A673 (cell line): ENCODE results near the gene ERC1. TPM values are rescaled to one million over a fixed set of nuclear protein-coding genes. Genes with fewer than 3 reads are reported as not detected.

Source experiments
- BruUV-seq: library from RNA; stranded (reverse); fragments of 400-500 nt; replicated peaks from 2 replicates; lab custom pipeline; 2021; lab: Mats Ljungman, UMichigan
- CTCF ChIA-PET: fragments of 300-600 bp; sonication (Branson Sonifier 250); formaldehyde crosslinking; loops from one replicate; lab custom pipeline; 2022; ENCODE audit warnings: antibody characterized with exemption; lab: Charles Lee
- POLR2A ChIA-PET: fragments of 300-600 bp; sonication (Branson Sonifier 250); formaldehyde crosslinking; loops from one replicate; lab custom pipeline; 2022; ENCODE audit warnings: antibody characterized with exemption; ENCODE audit not compliant: low non-redundant PET; lab: Charles Lee
- DNase-seq: peaks from one replicate; pipeline ENCODE4 v3.0.0-alpha.2; 2015; ENCODE audit warnings: low spot score
- H3K27ac ChIP-seq: fragments of 200-600 bp; sonication (generic); 2 replicates; pipeline ENCODE4 v1.5.1; 2016; ENCODE audit warnings: mixed run types, low read depth, mild to moderate bottlenecking, mixed read lengths, antibody characterized with exemption, low read length; ENCODE audit not compliant: poor library complexity, severe bottlenecking
- H3K27me3 ChIP-seq: fragments of 200-600 bp; sonication (generic); replicated peaks from 2 replicates; pipeline ENCODE4 v1.6.1; 2017; ENCODE audit warnings: mixed run types, low read depth, mild to moderate bottlenecking, mixed read lengths, antibody characterized with exemption, low read length; ENCODE audit not compliant: insufficient read depth, poor library complexity
- H3K36me3 ChIP-seq: fragments of 200-600 bp; sonication (generic); 2 replicates; pipeline ENCODE4 v1.6.1; 2016; ENCODE audit warnings: mixed run types, mild to moderate bottlenecking, mixed read lengths, antibody characterized with exemption, low read length; ENCODE audit not compliant: insufficient read depth, poor library complexity, severe bottlenecking
- H3K4me1 ChIP-seq: fragments of 200-600 bp; sonication (generic); 2 replicates; pipeline ENCODE4 v1.6.1; 2017; ENCODE audit warnings: mixed run types, mild to moderate bottlenecking, mixed read lengths, antibody characterized with exemption, low read length; ENCODE audit not compliant: insufficient read depth, poor library complexity, severe bottlenecking
- H3K4me3 ChIP-seq: fragments of 200-600 bp; sonication (generic); 2 replicates; pipeline ENCODE4 v1.5.1; 2016; ENCODE audit warnings: low read depth, mixed run types, mild to moderate bottlenecking, mixed read lengths, low read length; ENCODE audit not compliant: poor library complexity, severe bottlenecking
- H3K9me3 ChIP-seq: fragments of 200-600 bp; sonication (generic); 2 replicates; pipeline ENCODE4 v1.6.1; 2016; ENCODE audit warnings: mixed run types, low read depth, mild to moderate bottlenecking, mixed read lengths, antibody characterized with exemption, low read length; ENCODE audit not compliant: poor library complexity, severe bottlenecking
- EZH2 ChIP-seq: fragments of 200-600 bp; sonication (generic); IDR thresholded peaks from 2 replicates; pipeline ENCODE4 v1.6.1; 2017; ENCODE audit warnings: borderline replicate concordance, low read depth, mild to moderate bottlenecking, mixed read lengths, antibody characterized with exemption, low read length; ENCODE audit not compliant: poor library complexity, severe bottlenecking
- intact Hi-C: fragments of 100-400 bp; cut with micrococcal nuclease; formaldehyde crosslinking; loops from one replicate; pipeline ENCODE4 v1.10.0; 2022; ENCODE audit not compliant: unreplicated experiment
- total RNA-seq: library from RNA; stranded (reverse); gene quantifications from 2 replicates; pipeline ENCODE4 v1.2.3, GENCODE V29; 2021
- TF ChIP-seq, protein P1 (sequence below): fragments of 300-800, 200-600 bp; sonication (generic); conservative IDR thresholded peaks from 2 replicates; pipeline ENCODE4 v1.5.1; 2017; ENCODE audit warnings: low read depth, mild to moderate bottlenecking, antibody characterized with exemption, low read length, moderate library complexity, mixed read lengths

Gene ERC1
- total RNA-seq, 1 experiment from 2014 or later = 60.7 TPM

DNA sequence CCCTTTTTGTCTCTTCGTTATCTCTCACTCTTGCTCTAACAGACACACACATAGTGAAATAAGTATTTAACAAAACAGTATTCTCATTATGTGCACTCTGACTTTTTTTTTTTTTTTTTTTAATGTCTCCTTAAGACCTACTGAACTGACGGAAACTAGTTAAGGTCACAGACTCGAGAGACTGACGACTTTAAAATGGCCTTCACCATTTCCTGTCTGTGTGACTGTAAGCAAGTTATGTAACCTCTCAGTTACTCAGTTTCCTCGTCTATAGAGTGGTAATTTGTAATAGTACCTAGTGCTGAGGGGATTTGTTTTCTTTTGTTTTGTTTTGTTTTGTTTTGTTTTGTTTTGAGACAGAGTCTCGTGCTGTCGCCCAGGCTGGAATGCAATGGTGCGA is 318.6 kb downstream of the ERC1 start:
- no peak for DNase-seq
- no peak overlapping the region for H3K27ac ChIP-seq
- no TSS peak for BruUV-seq
- ChIA-PET CTCF (no interaction called here), POLR2A (no interaction called here)
- no peak overlapping the region for H3K4me3 ChIP-seq
- H3K27me3 ChIP-seq = no peaks in the 10 kb centered on the region
- no peaks in the 10 kb centered on the region for H3K36me3 ChIP-seq
- H3K9me3 ChIP-seq = no peaks in the 10 kb centered on the region
- intact Hi-C loops = no loop called here
- TF ChIP-seq, protein P1, sequence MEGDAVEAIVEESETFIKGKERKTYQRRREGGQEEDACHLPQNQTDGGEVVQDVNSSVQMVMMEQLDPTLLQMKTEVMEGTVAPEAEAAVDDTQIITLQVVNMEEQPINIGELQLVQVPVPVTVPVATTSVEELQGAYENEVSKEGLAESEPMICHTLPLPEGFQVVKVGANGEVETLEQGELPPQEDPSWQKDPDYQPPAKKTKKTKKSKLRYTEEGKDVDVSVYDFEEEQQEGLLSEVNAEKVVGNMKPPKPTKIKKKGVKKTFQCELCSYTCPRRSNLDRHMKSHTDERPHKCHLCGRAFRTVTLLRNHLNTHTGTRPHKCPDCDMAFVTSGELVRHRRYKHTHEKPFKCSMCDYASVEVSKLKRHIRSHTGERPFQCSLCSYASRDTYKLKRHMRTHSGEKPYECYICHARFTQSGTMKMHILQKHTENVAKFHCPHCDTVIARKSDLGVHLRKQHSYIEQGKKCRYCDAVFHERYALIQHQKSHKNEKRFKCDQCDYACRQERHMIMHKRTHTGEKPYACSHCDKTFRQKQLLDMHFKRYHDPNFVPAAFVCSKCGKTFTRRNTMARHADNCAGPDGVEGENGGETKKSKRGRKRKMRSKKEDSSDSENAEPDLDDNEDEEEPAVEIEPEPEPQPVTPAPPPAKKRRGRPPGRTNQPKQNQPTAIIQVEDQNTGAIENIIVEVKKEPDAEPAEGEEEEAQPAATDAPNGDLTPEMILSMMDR = no peak
- no peak for TF ChIP-seq EZH2
- peaks cover 6% of the 10 kb centered on the region for H3K4me1 ChIP-seq

DNA sequence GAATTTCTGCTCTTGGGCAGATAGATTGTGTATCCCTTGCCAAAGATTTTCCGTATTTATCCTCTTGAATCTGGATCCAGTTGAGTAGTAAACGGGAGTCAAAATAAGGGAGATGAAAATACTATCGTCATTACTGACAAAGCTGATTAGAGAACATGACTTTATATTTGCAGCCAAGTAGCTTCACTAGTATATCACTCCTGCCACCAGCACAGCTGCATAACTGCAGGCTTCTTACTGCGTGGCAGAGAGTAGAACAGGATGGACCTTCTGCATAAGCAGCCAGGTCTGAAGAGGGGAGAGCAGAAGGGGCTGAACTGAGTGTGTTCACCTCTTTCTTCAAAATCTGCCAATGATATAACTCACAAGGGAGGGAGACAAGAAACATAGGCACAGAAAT is 319.6 kb downstream of the ERC1 start:
- BruUV-seq = no TSS peak
- Histone ChIP-seq H3K4me1 (peaks cover 6% of the 10 kb centered on the region), H3K27ac (no peak overlapping the region), H3K4me3 (no peak overlapping the region), H3K27me3 (no peaks in the 10 kb centered on the region), H3K9me3 (no peaks in the 10 kb centered on the region), H3K36me3 (no peaks in the 10 kb centered on the region)
- ChIA-PET CTCF (no interaction called here), POLR2A (no interaction called here)
- TF ChIP-seq, protein P1 = no peak
- TF ChIP-seq EZH2 = no peak
- intact Hi-C loops = no loop called here
- DNase-seq = no peak

DNA sequence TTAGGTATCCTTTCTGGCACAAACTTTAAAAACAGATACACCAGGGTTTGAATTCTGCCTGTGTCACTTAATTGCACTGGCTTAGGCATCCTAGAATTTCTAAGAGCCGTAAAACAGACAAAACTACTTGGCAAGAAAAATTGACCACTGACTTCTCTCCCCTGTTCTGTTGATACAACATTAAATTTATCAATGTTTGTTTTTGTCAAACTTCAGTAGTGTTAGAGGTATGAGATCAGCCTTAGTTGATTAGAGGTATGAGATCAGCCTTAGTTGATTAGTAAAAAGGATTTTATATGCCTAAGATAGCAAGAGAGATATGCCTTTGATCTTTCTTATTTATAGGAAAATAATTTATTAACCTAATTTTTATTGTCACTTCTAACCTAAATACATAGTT is 320.1 kb downstream of the ERC1 start:
- DNase-seq = no peak
- intact Hi-C loops = no loop called here
- Histone ChIP-seq H3K4me1 (peaks cover 3% of the 10 kb centered on the region), H3K27me3 (no peaks in the 10 kb centered on the region), H3K4me3 (no peak overlapping the region), H3K36me3 (no peaks in the 10 kb centered on the region), H3K9me3 (no peaks in the 10 kb centered on the region), H3K27ac (no peak overlapping the region)
- POLR2A ChIA-PET = no interaction called here
- no TSS peak for BruUV-seq
- CTCF ChIA-PET = no interaction called here
- TF ChIP-seq EZH2 = no peak
- TF ChIP-seq, protein P1 = no peak
